GM18909 (cell line): ENCODE data around the gene IRGM.

Experiments used
- ATAC-seq: cut with Tn5 transposase; IDR thresholded peaks from one replicate; pipeline ENCODE4 v1.9.1; 2021; ENCODE audit warnings: mild to moderate bottlenecking; ENCODE audit not compliant: unreplicated experiment, poor library complexity

Gene IRGM

DNA sequence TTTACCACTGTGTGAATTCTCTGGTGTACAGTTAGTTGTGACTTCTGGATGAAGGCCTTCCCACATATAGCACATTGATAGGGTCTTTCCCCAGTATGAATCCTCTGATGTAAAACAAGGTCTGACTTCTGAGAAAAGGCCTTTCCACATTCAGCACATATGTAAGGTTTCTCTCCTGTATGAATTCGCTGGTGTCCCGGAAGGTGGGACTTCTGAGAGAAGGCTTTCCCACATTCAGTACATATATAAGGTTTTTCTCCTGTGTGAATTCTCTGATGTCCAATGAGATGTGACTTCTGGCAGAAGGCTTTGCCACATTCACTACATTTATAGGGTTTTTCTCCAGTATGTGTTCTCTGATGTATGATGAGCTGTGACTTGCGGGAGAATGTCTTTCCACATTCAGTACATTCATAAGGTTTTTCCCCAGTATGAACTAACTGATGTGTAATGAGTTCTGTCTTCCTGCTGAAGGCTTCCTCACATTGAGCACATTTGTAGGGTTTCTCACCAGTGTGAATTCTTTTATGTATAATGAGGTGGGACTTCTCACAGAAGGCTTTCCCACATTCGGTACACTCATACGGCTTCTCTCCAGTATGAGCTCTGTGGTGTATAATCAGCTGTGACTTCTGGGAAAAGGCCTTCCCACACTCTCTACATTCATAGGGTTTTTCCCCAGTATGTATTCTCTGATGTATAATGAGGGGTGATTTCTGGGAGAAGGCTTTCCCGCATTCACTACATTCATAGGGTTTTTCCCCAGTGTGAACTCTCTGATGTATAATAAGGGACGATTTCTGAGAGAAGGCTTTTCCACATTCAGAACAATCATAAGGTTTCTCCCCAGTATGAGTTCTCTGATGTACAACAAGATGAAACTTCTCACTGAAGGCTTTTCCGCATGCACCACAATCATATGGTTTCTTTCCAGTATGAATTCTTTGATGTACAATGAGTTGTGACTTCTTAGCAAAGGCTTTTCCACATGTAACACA is 49.4 kb downstream of the IRGM start:
- no peak for ATAC-seq
